NT2/D1 (cell line): ENCODE results near the gene EDAR.
A peak's percentile ranks its signal among the peaks of the same experiment; 100 is the strongest.

ENCODE experiments used
- DNase-seq: peaks from one replicate; pipeline ENCODE4 v3.0.0-alpha.2; 2011; ENCODE audit warnings: low read depth, low spot score
- H3K27me3 ChIP-seq: 2 replicates; pipeline ENCODE4 v1.6.0; 2011; ENCODE audit warnings: mild to moderate bottlenecking; ENCODE audit not compliant: insufficient read length, insufficient read depth
- H3K36me3 ChIP-seq: 2 replicates; pipeline ENCODE4 v1.6.1; 2011; ENCODE audit warnings: mild to moderate bottlenecking, low read length, mixed read lengths; ENCODE audit not compliant: insufficient read depth, insufficient read length
- H3K4me1 ChIP-seq: 2 replicates; pipeline ENCODE4 v1.5.1; 2011; ENCODE audit not compliant: insufficient read depth, insufficient read length
- H3K4me3 ChIP-seq: 2 replicates; pipeline ENCODE4 v1.5.1; 2011; ENCODE audit warnings: low read depth; ENCODE audit not compliant: insufficient read length
- H3K9ac ChIP-seq: 2 replicates; pipeline ENCODE4 v1.6.0; 2011; ENCODE audit warnings: low read depth; ENCODE audit not compliant: insufficient read length
- H3K9me3 ChIP-seq: 2 replicates; pipeline ENCODE4 v1.5.1; 2011; ENCODE audit warnings: mild to moderate bottlenecking, low read length; ENCODE audit not compliant: insufficient read depth
- SUZ12 ChIP-seq: IDR thresholded peaks from 2 replicates; pipeline ENCODE4 v1.6.1; 2011; ENCODE audit not compliant: insufficient read length, insufficient read depth; ENCODE audit errors: extremely low read depth
- YY1 ChIP-seq: IDR thresholded peaks from 2 replicates; pipeline ENCODE4 v1.6.1; 2011; ENCODE audit not compliant: insufficient read length, insufficient read depth
- ZNF274 ChIP-seq: IDR thresholded peaks from 2 replicates; pipeline ENCODE4 v1.6.1; 2011; ENCODE audit warnings: mild to moderate bottlenecking, low read depth, low read length

Gene EDAR

GRCh38 chr2:109028738-109029489, 39.9 kb upstream of the EDAR start:
- Histone ChIP-seq H3K4me3 (no peak overlapping the region), H3K4me1 (peaks cover 7% of the 10 kb centered on the region), H3K9me3 (peaks cover 13% of the 10 kb centered on the region; the same call in 1 of the 2 replicates), H3K27me3 (peaks cover 33% of the 10 kb centered on the region), H3K9ac (no peak overlapping the region), H3K36me3 (no peaks in the 10 kb centered on the region)
- no peak for DNase-seq
- no peak for TF ChIP-seq ZNF274

DNA sequence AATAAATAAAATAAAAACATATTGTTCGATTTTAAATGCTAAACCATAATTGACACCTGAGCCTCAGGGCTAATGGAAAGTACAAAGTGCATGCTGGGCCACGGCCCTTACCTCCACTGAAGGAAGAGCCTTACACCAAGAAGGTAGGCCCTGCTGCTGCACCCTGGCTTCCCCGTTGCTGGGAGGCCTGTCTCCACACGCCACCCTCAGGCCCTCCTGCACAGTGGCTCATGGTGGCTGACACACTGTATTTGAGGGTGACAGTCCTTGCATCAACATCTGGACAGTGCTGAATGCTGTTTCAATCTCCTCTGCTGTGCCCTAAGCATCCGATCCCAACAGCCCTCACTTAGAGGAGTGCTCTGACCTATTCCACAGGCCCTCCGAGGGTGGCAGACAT, 39.3 kb upstream of the EDAR start:
- H3K9ac ChIP-seq = no peak overlapping the region
- no peak for TF ChIP-seq YY1
- TF ChIP-seq SUZ12 = no peak
- no peak for TF ChIP-seq ZNF274
- no peaks in the 10 kb centered on the region for H3K36me3 ChIP-seq
- peaks cover 7% of the 10 kb centered on the region; the same call in 1 of the 2 replicates for H3K9me3 ChIP-seq
- no peak overlapping the region for H3K4me3 ChIP-seq
- H3K27me3 ChIP-seq = peaks cover 32% of the 10 kb centered on the region
- H3K4me1 ChIP-seq = peaks cover 7% of the 10 kb centered on the region
- no peak for DNase-seq

GRCh38 chr2:109027702-109028101, 38.7 kb upstream of the EDAR start:
- Histone ChIP-seq H3K27me3 (peaks cover 26% of the 10 kb centered on the region), H3K36me3 (no peaks in the 10 kb centered on the region), H3K9ac (no peak overlapping the region), H3K4me3 (no peak overlapping the region), H3K9me3 (peaks cover under 1% of the 10 kb centered on the region; the same call in 1 of the 2 replicates), H3K4me1 (peaks cover 7% of the 10 kb centered on the region)
- no peak for TF ChIP-seq SUZ12
- no peak for TF ChIP-seq ZNF274
- TF ChIP-seq YY1 = no peak
- no peak for DNase-seq

GRCh38 chr2:109024477-109024876, 35.5 kb upstream of the EDAR start:
- Histone ChIP-seq H3K27me3 (peaks cover 4% of the 10 kb centered on the region), H3K9ac (no peak overlapping the region), H3K4me3 (no peak overlapping the region), H3K9me3 (no peaks in the 10 kb centered on the region), H3K4me1 (peaks cover 5% of the 10 kb centered on the region), H3K36me3 (no peaks in the 10 kb centered on the region)
- DNase-seq = no peak
- TF ChIP-seq SUZ12 = no peak
- TF ChIP-seq YY1 = no peak
- TF ChIP-seq ZNF274 = no peak

- TF ChIP-seq YY1 (no peak), SUZ12 (no peak), ZNF274 (no peak)
Measured at GRCh38 chr2:109021895-109022300, 32.9 kb upstream of the EDAR start.

DNA sequence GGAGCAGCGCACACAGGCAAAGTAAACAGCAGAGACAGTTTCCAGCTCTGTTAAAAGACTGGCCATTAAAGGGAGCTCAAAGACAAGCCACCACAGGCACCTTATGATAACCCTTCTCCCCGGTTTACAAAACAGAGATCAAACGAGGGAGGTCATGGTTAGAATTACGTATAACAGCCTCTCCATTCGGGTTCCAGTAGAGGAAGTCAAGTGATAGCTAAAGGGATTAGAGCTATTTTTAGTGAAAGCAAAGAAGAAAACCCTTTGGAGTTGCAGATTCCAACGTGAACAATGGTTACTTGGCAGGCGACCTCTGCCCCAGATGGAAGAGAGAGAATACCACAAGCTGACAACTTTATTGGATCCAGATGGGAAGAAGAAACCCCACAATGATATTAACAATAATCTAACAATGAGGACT, 31.2 kb upstream of the EDAR start:
- peaks cover 10% of the 10 kb centered on the region for H3K4me1 ChIP-seq
- no peak overlapping the region for H3K9ac ChIP-seq
- H3K4me3 ChIP-seq = no peak overlapping the region
- no peaks in the 10 kb centered on the region for H3K9me3 ChIP-seq
- H3K36me3 ChIP-seq = no peaks in the 10 kb centered on the region
- TF ChIP-seq ZNF274 (no peak), SUZ12 (no peak), YY1 (no peak)
- DNase-seq = peak; percentile 61
- H3K27me3 ChIP-seq = peaks cover 13% of the 10 kb centered on the region

More at GRCh38 chr2:109021895-109022300, 32.9 kb upstream of the EDAR start:
- Histone ChIP-seq H3K4me1 (peaks cover 10% of the 10 kb centered on the region), H3K4me3 (no peak overlapping the region), H3K36me3 (no peaks in the 10 kb centered on the region), H3K9ac (no peak overlapping the region), H3K9me3 (no peaks in the 10 kb centered on the region), H3K27me3 (peaks cover 13% of the 10 kb centered on the region)
- no peak for DNase-seq

GRCh38 chr2:109018452-109018851, 29.4 kb upstream of the EDAR start:
- Histone ChIP-seq H3K9ac (no peak overlapping the region), H3K36me3 (no peaks in the 10 kb centered on the region), H3K9me3 (no peaks in the 10 kb centered on the region), H3K4me3 (no peak overlapping the region), H3K27me3 (peaks cover 13% of the 10 kb centered on the region), H3K4me1 (peaks cover 10% of the 10 kb centered on the region)
- no peak for TF ChIP-seq YY1
- no peak for TF ChIP-seq SUZ12
- no peak for TF ChIP-seq ZNF274
- DNase-seq = no peak
